H9 (cell line): Measurements from ENCODE around the gene BPIFB3. TPM values are rescaled to one million over a fixed set of nuclear protein-coding genes. Genes with fewer than 3 reads are reported as not detected.

Experiments used
- DNase-seq: peaks from one replicate; pipeline ENCODE4 v3.0.0-alpha.2; 2017
- H2AFZ ChIP-seq: one replicate; pipeline ENCODE4 v1.6.1; 2013; ENCODE audit warnings: mild to moderate bottlenecking, low read length, control low read depth, moderate library complexity
- H2AK5ac ChIP-seq: 2 replicates; pipeline ENCODE4 v1.6.1; 2013; ENCODE audit warnings: low read length, control low read depth, mixed read lengths; ENCODE audit not compliant: insufficient read length
- H2BK120ac ChIP-seq: one replicate; pipeline ENCODE4 v1.6.1; 2013; ENCODE audit warnings: low read depth, mild to moderate bottlenecking, low read length, control low read depth, inconsistent platforms; ENCODE audit not compliant: poor library complexity, severe bottlenecking
- H2BK12ac ChIP-seq: 2 replicates; pipeline ENCODE4 v1.6.1; 2013; ENCODE audit warnings: low read length, control low read depth, mixed read lengths, low read depth; ENCODE audit not compliant: insufficient read length
- H2BK15ac ChIP-seq: 2 replicates; pipeline ENCODE4 v1.6.1; 2013; ENCODE audit warnings: low read depth, low read length, control low read depth
- H2BK20ac ChIP-seq: one replicate; pipeline ENCODE4 v1.6.1; 2013; ENCODE audit warnings: low read depth, mild to moderate bottlenecking, low read length, control low read depth, inconsistent platforms; ENCODE audit not compliant: poor library complexity, severe bottlenecking
- H2BK5ac ChIP-seq: 2 replicates; pipeline ENCODE4 v1.6.1; 2013; ENCODE audit warnings: low read length, control low read depth, mixed read lengths; ENCODE audit not compliant: insufficient read length
- H3K14ac ChIP-seq: 2 replicates; pipeline ENCODE4 v1.6.1; 2013; ENCODE audit warnings: low read length, control low read depth; ENCODE audit not compliant: insufficient read depth
- H3K18ac ChIP-seq: 2 replicates; pipeline ENCODE4 v1.6.1; 2013; ENCODE audit warnings: low read depth, mild to moderate bottlenecking, mixed read lengths, low read length, control low read depth; ENCODE audit not compliant: insufficient read length
- H3K23ac ChIP-seq: 2 replicates; pipeline ENCODE4 v1.6.1; 2013; ENCODE audit warnings: low read length, control low read depth, mixed read lengths, low read depth; ENCODE audit not compliant: insufficient read length
- H3K23me2 ChIP-seq: 2 replicates; pipeline ENCODE4 v1.6.1; 2013; ENCODE audit warnings: low read depth, mild to moderate bottlenecking, mixed read lengths, low read length, control low read depth; ENCODE audit not compliant: insufficient read length, poor library complexity, severe bottlenecking
- H3K27ac ChIP-seq: 2 replicates; pipeline ENCODE4 v1.5.1; 2013; ENCODE audit warnings: low read length, control low read depth, mixed read lengths, low read depth; ENCODE audit not compliant: insufficient read length
- H3K27me3 ChIP-seq: 2 replicates; pipeline ENCODE4 v1.6.1; 2013; ENCODE audit warnings: low read length, control low read depth, inconsistent platforms; ENCODE audit not compliant: insufficient read depth
- H3K4ac ChIP-seq: 2 replicates; pipeline ENCODE4 v1.6.1; 2013; ENCODE audit warnings: low read depth, mild to moderate bottlenecking, control low read depth, inconsistent platforms, low read length, moderate library complexity
- H3K4me1 ChIP-seq: 2 replicates; pipeline ENCODE4 v1.6.1; 2013; ENCODE audit warnings: low read length, control low read depth, inconsistent platforms; ENCODE audit not compliant: insufficient read depth
- H3K4me2 ChIP-seq: 2 replicates; pipeline ENCODE4 v1.6.1; 2013; ENCODE audit warnings: low read length, control low read depth, mixed read lengths; ENCODE audit not compliant: insufficient read length, insufficient read depth
- H3K56ac ChIP-seq: 2 replicates; pipeline ENCODE4 v1.6.1; 2013; ENCODE audit warnings: low read depth, mild to moderate bottlenecking, mixed read lengths, low read length, control low read depth; ENCODE audit not compliant: insufficient read length
- H3K79me1 ChIP-seq: 2 replicates; pipeline ENCODE4 v1.6.1; 2013; ENCODE audit warnings: low read depth, mild to moderate bottlenecking, moderate library complexity, low read length, control low read depth, inconsistent platforms; ENCODE audit not compliant: insufficient read depth, poor library complexity, severe bottlenecking
- H3K79me2 ChIP-seq: 2 replicates; pipeline ENCODE4 v1.6.1; 2013; ENCODE audit warnings: low read length, control low read depth, inconsistent platforms; ENCODE audit not compliant: insufficient read depth
- H3K9ac ChIP-seq: 2 replicates; pipeline ENCODE4 v1.6.1; 2013; ENCODE audit warnings: low read length, control low read depth, mixed read lengths; ENCODE audit not compliant: insufficient read length; ENCODE audit errors: extremely low read depth
- H3K9me3 ChIP-seq: one replicate; pipeline ENCODE4 v1.6.1; 2013; ENCODE audit warnings: low read depth, low read length, inconsistent platforms; ENCODE audit not compliant: control insufficient read depth
- H3T11ph ChIP-seq: one replicate; pipeline ENCODE4 v1.6.1; 2013; ENCODE audit warnings: mild to moderate bottlenecking, low read length, control low read depth, inconsistent platforms
- H4K20me1 ChIP-seq: one replicate; pipeline ENCODE4 v1.6.1; 2013; ENCODE audit not compliant: control insufficient read depth, insufficient read length, insufficient read depth
- H4K5ac ChIP-seq: 2 replicates; pipeline ENCODE4 v1.6.1; 2013; ENCODE audit warnings: low read depth, mild to moderate bottlenecking, mixed read lengths, low read length, control low read depth; ENCODE audit not compliant: insufficient read length
- H4K8ac ChIP-seq: replicated peaks from 2 replicates; pipeline ENCODE4 v1.6.1; 2013; ENCODE audit warnings: low read length, control low read depth, mixed read lengths, low read depth; ENCODE audit not compliant: insufficient read length
- H4K91ac ChIP-seq: 2 replicates; pipeline ENCODE4 v1.6.1; 2013; ENCODE audit warnings: low read depth, mild to moderate bottlenecking, moderate library complexity, mixed read lengths, low read length, control low read depth; ENCODE audit not compliant: insufficient read length
- H3K27ac Mint-ChIP-seq, 3 experiments: 2 replicates in 2 of 3; 3 replicates in 1 of 3; pipeline ENCODE4 v1.8.0; 2020 to 2021; ENCODE audit warnings: mixed read lengths in 3 of 3, mild to moderate bottlenecking in 1 of 3, moderate library complexity in 1 of 3
- H3K27me3 Mint-ChIP-seq: 2 replicates; pipeline ENCODE4 v1.8.0; 2021; ENCODE audit warnings: low read depth, mild to moderate bottlenecking, moderate library complexity, mixed read lengths
- H3K36me3 Mint-ChIP-seq, 3 experiments: 2 replicates in 2 of 3; 3 replicates in 1 of 3; pipeline ENCODE4 v1.8.0; 2020 to 2021; ENCODE audit warnings: low read depth in 3 of 3, mixed read lengths in 3 of 3; ENCODE audit not compliant: insufficient read depth in 1 of 3
- H3K4me1 Mint-ChIP-seq, 2 experiments: 2 replicates each; pipeline ENCODE4 v1.8.0; 2020; ENCODE audit warnings: mixed read lengths in 2 of 2
- H3K4me3 Mint-ChIP-seq, 2 experiments: 2 replicates in 1 of 2; 3 replicates in 1 of 2; pipeline ENCODE4 v1.8.0; 2020 to 2021; ENCODE audit warnings: mild to moderate bottlenecking in 2 of 2, mixed read lengths in 2 of 2, moderate library complexity in 1 of 2
- H3K9me3 Mint-ChIP-seq, 2 experiments: 2 replicates in 1 of 2; 3 replicates in 1 of 2; pipeline ENCODE4 v1.8.0; 2020; ENCODE audit warnings: mild to moderate bottlenecking in 2 of 2, mixed read lengths in 2 of 2, moderate library complexity in 1 of 2
- WGBS: extraction: QIAGEN DNeasy Blood & Tissue Kit; methylation state at CpG from one replicate; pipeline ENCODE4 v1.1.7; 2013; ENCODE audit warnings: missing lambda C conversion rate, low lambda C conversion rate, mixed read lengths; ENCODE audit not compliant: insufficient read length; ENCODE audit errors: extremely low coverage; 5-methylcytosine and 5-hydroxymethylcytosine counted together
- total RNA-seq: library from RNA; stranded (reverse); gene quantifications from 2 replicates; pipeline ENCODE4 v1.2.1, GENCODE V29; 2021
- TF ChIP-seq, protein P1 (sequence below): fragments of 200-600 bp; sonication (generic); conservative IDR thresholded peaks from 3 replicates; pipeline ENCODE4 v1.8.0; 2021; ENCODE audit warnings: antibody characterized with exemption, mild to moderate bottlenecking

Gene BPIFB3
- total RNA-seq, 1 experiment from 2014 or later = not detected

DNA sequence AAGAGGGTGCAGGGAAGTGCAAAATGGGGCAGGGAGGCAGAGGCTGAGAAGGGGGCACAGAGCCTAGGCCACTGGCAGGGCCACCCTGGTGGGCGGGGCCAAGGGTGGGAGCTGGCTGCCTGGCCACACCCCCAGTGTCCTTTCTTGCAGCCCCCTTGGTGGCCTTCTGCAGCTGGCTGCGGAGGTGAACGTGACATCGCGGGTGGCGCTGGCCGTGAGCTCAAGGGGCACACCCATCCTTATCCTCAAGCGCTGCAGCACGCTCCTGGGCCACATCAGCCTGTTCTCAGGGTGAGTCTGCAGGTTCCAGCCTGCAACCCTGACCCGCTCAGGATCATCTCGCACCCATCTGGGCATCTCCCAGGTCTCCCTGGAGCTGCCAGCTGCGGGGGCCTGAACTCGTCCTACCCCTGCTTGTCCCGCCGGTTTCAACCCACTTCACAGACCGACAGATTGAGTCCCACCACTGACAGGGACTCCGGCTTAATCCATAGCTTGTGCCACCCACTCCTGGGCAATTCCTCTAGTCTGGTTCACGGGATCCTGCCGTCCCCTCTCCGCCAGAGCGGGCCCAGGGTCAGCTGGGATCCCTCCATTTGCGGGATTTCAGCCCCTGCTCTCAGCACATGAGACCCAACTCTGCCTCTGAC lies 6.2 kb downstream of the BPIFB3 start:
- Histone ChIP-seq H4K20me1 (no peaks in the 10 kb centered on the region), H3K27ac (no peak overlapping the region), H3K4me2 (no peak overlapping the region), H2AFZ (no peak overlapping the region), H2BK5ac (no peak overlapping the region), H4K8ac (no peak overlapping the region), H3K14ac (no peak overlapping the region), H3K79me1 (no peaks in the 10 kb centered on the region), H2BK12ac (no peak overlapping the region), H3K4me1 (no peaks in the 10 kb centered on the region), H3K9me3 (no peaks in the 10 kb centered on the region), H3K4ac (no peak overlapping the region), H2BK120ac (no peak overlapping the region), H4K91ac (no peak overlapping the region), H3K79me2 (no peaks in the 10 kb centered on the region), H3K23ac (no peak overlapping the region), H3K27me3 (no peaks in the 10 kb centered on the region), H2BK15ac (no peak overlapping the region), H2BK20ac (no peak overlapping the region), H3K23me2 (no peaks in the 10 kb centered on the region), H3T11ph (no peak overlapping the region), H3K9ac (no peak overlapping the region), H3K56ac (no peak overlapping the region), H4K5ac (no peak overlapping the region), H3K18ac (no peak overlapping the region), H2AK5ac (no peak overlapping the region)
- Mint-ChIP-seq H3K27me3 (peaks cover 4% of the 10 kb centered on the region; the same call in 1 of the 2 replicates), H3K4me3 (no peak overlapping the region), H3K27ac (0 out of 7 replicates have a peak overlapping the region, but pooled peaks of 1 of the 3 experiments have one; percentile 36), H3K36me3 (no peaks in the 10 kb centered on the region), H3K4me1 (no peaks in the 10 kb centered on the region), H3K9me3 (no peaks in the 10 kb centered on the region)
- TF ChIP-seq, protein P1, sequence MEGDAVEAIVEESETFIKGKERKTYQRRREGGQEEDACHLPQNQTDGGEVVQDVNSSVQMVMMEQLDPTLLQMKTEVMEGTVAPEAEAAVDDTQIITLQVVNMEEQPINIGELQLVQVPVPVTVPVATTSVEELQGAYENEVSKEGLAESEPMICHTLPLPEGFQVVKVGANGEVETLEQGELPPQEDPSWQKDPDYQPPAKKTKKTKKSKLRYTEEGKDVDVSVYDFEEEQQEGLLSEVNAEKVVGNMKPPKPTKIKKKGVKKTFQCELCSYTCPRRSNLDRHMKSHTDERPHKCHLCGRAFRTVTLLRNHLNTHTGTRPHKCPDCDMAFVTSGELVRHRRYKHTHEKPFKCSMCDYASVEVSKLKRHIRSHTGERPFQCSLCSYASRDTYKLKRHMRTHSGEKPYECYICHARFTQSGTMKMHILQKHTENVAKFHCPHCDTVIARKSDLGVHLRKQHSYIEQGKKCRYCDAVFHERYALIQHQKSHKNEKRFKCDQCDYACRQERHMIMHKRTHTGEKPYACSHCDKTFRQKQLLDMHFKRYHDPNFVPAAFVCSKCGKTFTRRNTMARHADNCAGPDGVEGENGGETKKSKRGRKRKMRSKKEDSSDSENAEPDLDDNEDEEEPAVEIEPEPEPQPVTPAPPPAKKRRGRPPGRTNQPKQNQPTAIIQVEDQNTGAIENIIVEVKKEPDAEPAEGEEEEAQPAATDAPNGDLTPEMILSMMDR = no peak
- DNase-seq = peak; percentile 46
- WGBS = no CpG with 5 or more reads among the region's 22 CpGs
